GM12873 (cell line): ENCODE results near the gene DZIP1.

ENCODE experiments used
- CTCF ChIP-seq: IDR thresholded peaks from 2 replicates; pipeline ENCODE4 v1.5.1; 2012; ENCODE audit warnings: low read depth, mild to moderate bottlenecking, moderate library complexity, low read length, control low read depth; ENCODE audit not compliant: insufficient read depth; ENCODE audit errors: missing control alignments

The DZIP1 gene

GRCh38 chr13:95652244-95652764 is 7.8 kb upstream of the DZIP1 start:
- TF ChIP-seq CTCF, result no peak

DNA sequence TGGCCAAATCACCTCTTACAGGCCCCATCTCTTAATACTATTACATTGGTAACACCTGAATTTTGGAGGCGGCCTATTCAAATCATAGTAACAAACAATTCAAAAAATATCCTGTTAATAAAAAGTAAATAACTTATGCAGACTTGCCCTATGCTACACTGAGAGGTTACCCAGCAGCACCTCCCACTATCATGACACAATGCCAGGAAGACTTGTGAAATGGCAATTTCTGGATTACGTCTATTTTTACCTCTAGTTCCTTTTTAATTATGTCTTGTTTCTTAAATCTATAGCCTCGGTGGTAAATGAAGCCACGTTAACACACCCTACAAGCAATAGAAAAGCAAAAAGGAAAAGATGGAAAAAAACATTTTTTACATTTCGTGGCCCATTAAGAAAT is 6.2 kb upstream of the DZIP1 start:
- no peak for TF ChIP-seq CTCF

DNA sequence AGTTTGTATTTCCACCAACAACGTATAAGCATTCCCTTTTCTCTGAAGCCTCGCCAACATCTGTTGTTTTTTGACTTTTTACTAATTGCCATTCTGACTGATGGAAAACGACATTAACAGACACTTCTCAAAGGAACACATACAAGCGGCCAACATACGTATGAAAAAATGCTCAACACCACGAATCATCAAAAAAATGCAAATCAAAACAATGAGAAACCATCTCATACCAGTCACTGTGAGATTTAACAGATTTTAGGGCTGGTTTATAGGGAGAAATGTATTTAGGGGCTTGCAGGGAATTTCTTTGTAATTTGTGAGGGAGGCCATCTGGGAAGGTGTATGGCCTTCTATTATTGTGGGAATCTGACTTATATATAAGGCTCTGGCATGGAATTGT is 2.8 kb upstream of the DZIP1 start:
- no peak for TF ChIP-seq CTCF

DNA sequence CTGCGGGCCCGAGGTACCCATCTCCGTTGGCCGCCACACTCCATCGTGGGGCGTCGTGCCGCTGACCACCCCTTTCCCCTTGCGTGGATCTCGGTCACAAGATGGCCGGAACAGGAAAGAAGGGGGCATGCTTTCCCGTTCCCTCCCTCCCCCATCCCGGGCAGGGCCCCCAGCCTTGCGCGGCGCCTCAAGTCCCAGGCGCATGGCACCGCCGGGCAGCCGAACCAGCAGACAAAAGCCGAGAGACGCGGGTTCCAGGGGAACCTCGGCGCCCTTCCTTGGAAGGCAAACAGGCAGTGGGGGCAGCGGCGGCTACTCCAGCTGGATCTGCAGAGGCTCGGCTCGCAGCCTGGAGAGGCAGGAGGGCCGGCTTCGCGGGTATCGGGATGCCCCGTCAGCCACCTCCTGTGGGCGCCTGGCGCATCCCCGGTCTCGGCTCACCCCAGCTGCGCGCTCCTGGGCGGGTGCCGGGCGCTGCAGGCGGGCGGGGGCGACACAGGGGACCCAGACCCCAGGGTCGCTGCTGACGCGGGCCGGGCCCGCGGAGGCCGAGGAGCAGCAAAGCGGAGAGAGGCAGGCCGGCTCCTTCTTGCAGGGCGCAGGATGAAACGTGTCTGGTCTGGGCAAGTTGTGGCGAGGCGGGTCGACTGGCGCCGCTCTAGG is 439 bp downstream of the DZIP1 start:
- TF ChIP-seq CTCF, result no peak

- no peak for TF ChIP-seq CTCF
Measured at GRCh38 chr13:95643571-95643935, 953 bp downstream of the DZIP1 start.

DNA sequence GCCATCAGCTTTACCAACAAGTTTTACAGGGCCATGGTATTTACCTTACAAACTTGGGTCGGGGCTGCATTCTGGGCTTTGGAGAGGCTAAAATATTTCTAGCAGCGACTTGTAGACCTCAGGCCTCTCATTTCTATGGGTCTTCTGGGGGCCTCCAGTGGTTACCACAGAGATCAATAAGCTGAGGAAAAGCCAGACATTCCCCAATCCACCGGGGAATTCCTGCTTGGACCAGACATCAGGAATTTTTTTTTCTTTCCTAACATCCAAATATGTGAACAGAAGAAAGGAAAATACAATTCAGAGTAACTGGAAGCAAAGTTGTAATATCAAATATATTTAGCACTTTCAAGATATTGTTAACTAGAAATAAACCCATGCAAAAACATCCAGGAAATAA is 1.5 kb downstream of the DZIP1 start:
- TF ChIP-seq CTCF, result no peak

GRCh38 chr13:95642028-95642621 is 2.4 kb downstream of the DZIP1 start:
- TF ChIP-seq CTCF, result no peak
